Keratinocyte (primary cell): ENCODE data around the gene SYPL1. TPM values are rescaled to one million over a fixed set of nuclear protein-coding genes. Genes with fewer than 3 reads are reported as not detected.

ENCODE experiments used
- DNase-seq: peaks from one replicate; pipeline ENCODE4 v3.0.0-alpha.2; 2011; ENCODE audit warnings: low read depth, missing footprints, low spot score
- FAIRE-seq: peaks from 2 replicates; lab custom pipeline; 2011; peaks lifted over from hg19 to GRCh38; lab: Jason Lieb, UNC
- H2AFZ ChIP-seq: 2 replicates; pipeline ENCODE4 v1.6.0; 2012; ENCODE audit warnings: low read length, control low read depth, inconsistent platforms; ENCODE audit not compliant: control insufficient read depth
- H3K27ac ChIP-seq: 2 replicates; pipeline ENCODE4 v1.5.1; 2011; ENCODE audit warnings: low read length; ENCODE audit not compliant: control insufficient read depth, insufficient read depth
- H3K27me3 ChIP-seq: 3 replicates; pipeline ENCODE4 v1.6.0; 2011; ENCODE audit warnings: low read length; ENCODE audit not compliant: control insufficient read depth, insufficient read depth; ENCODE audit errors: extremely low read depth
- H3K36me3 ChIP-seq, 2 experiments: 2 replicates in 1 of 2; 3 replicates in 1 of 2; pipeline ENCODE4 v1.5.1; 2011; ENCODE audit warnings: low read length in 2 of 2, mild to moderate bottlenecking in 1 of 2; ENCODE audit not compliant: control insufficient read depth in 2 of 2, insufficient read depth in 2 of 2; ENCODE audit errors: extremely low read depth in 1 of 2
- H3K4me1 ChIP-seq: 3 replicates; pipeline ENCODE4 v1.5.1; 2011; ENCODE audit warnings: low read length; ENCODE audit not compliant: control insufficient read depth, insufficient read depth; ENCODE audit errors: extremely low read depth
- H3K4me2 ChIP-seq: 3 replicates; pipeline ENCODE4 v1.6.0; 2011; ENCODE audit warnings: low read depth, low read length; ENCODE audit not compliant: control insufficient read depth, insufficient read depth; ENCODE audit errors: extremely low read depth
- H3K4me3 ChIP-seq, 3 experiments: fragments of 200-600 bp in 1 of 3; sonication (generic) in 1 of 3; 2 replicates in 2 of 3; 3 replicates in 1 of 3; pipeline ENCODE4 v1.5.1; 2011 to 2016; ENCODE audit warnings: low read length in 3 of 3, mild to moderate bottlenecking in 3 of 3, control low read depth in 2 of 3, inconsistent platforms in 1 of 3, low read depth in 1 of 3, mixed read lengths in 1 of 3, mixed run types in 1 of 3, moderate library complexity in 1 of 3; ENCODE audit not compliant: control insufficient read depth in 2 of 3, insufficient read depth in 2 of 3; ENCODE audit errors: extremely low read depth in 1 of 3
- H3K79me2 ChIP-seq: 2 replicates; pipeline ENCODE4 v1.6.0; 2012; ENCODE audit warnings: low read length; ENCODE audit not compliant: control insufficient read depth, insufficient read depth
- H3K9ac ChIP-seq: 3 replicates; pipeline ENCODE4 v1.6.0; 2011; ENCODE audit warnings: low read length; ENCODE audit not compliant: control insufficient read depth, insufficient read depth; ENCODE audit errors: extremely low read depth
- H3K9me1 ChIP-seq: 3 replicates; pipeline ENCODE4 v1.6.0; 2011; ENCODE audit warnings: low read length; ENCODE audit not compliant: control insufficient read depth, insufficient read depth; ENCODE audit errors: extremely low read depth
- H3K9me3 ChIP-seq: 2 replicates; pipeline ENCODE4 v1.5.1; 2012; ENCODE audit warnings: low read depth, low read length; ENCODE audit not compliant: control insufficient read depth
- H4K20me1 ChIP-seq: 3 replicates; pipeline ENCODE4 v1.6.0; 2011; ENCODE audit warnings: low read length; ENCODE audit not compliant: control insufficient read depth, insufficient read depth; ENCODE audit errors: extremely low read depth
- EZH2 ChIP-seq: IDR thresholded peaks from one replicate; pipeline ENCODE4 v1.6.1; 2012; ENCODE audit warnings: inconsistent platforms, mild to moderate bottlenecking, low read length, moderate library complexity
- dilution Hi-C: fragments of 300-500 bp; cut with MboI; formaldehyde crosslinking; loops from one replicate; pipeline ENCODE4 v1.7.0; 2020; ENCODE audit warnings: low sequenced_read_pairs; ENCODE audit not compliant: extremely low pct_ligation_motif_present
- polyA plus RNA-seq, 5 experiments: library from polyadenylated mRNA; depleted of rRNA in 3 of 5; stranded (reverse) in 3 of 5; stranded (forward) in 1 of 5; unstranded in 1 of 5; fragments of >200 nt; gene quantifications; 1 replicate in 1 of 5; 2 replicates in 3 of 5; 3 replicates in 1 of 5; pipeline versions ENCODE4 v1.2.1 to v1.2.3, GENCODE V29; 2011 to 2012; ENCODE audit warnings: missing spikeins in 2 of 5, low read depth in 1 of 5, low replicate concordance in 1 of 5
- TF ChIP-seq, protein P1 (sequence below), 3 experiments: IDR thresholded peaks in 1 of 3; conservative IDR thresholded peaks in 1 of 3; optimal IDR thresholded peaks in 1 of 3; 2 replicates in 2 of 3; 3 replicates in 1 of 3; pipeline versions ENCODE3 to v1.5.1; 2011; ENCODE audit warnings: low read length in 3 of 3, mild to moderate bottlenecking in 3 of 3, moderate library complexity in 2 of 3, control low read depth in 1 of 3, inconsistent platforms in 1 of 3; ENCODE audit not compliant: insufficient read depth in 2 of 3; ENCODE audit errors: extremely low read depth in 1 of 3

Gene SYPL1
- polyA plus RNA-seq, 1 donor (not counting 4 experiments of a cell fraction or from before 2014, with no cell fraction given), result 254 TPM

DNA sequence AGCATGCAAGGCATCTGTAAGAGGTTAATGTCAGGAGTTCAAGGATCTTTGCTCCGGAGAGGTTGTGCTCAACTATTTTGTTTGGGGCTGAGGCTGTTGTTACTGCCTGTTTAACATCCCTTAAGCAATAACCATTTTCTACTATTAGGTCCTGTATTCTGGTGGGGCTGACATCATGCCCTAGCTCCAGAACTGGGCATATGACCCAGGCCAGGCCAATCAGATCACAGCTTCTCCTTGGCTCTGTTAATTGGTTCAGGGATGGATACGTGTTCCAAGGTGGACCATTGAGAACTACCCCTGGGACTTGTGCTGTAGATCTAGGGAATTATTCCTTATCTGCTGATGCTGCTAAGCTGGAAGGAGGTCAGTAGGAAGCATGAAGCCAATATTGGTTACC lies 67.0 kb downstream of the SYPL1 start:
- Histone ChIP-seq H3K9me1 (no peaks in the 10 kb centered on the region), H3K79me2 (no peaks in the 10 kb centered on the region), H3K9ac (no peak overlapping the region), H3K36me3 (no peaks in the 10 kb centered on the region), H4K20me1 (no peaks in the 10 kb centered on the region), H3K4me2 (no peak overlapping the region), H3K4me3 (no peak overlapping the region), H3K27ac (no peak overlapping the region), H2AFZ (no peak overlapping the region), H3K9me3 (no peaks in the 10 kb centered on the region), H3K4me1 (peaks cover 28% of the 10 kb centered on the region), H3K27me3 (no peaks in the 10 kb centered on the region)
- no peak for DNase-seq
- dilution Hi-C loops, result no loop called here
- TF ChIP-seq EZH2, result no peak
- no peak for FAIRE-seq

DNA sequence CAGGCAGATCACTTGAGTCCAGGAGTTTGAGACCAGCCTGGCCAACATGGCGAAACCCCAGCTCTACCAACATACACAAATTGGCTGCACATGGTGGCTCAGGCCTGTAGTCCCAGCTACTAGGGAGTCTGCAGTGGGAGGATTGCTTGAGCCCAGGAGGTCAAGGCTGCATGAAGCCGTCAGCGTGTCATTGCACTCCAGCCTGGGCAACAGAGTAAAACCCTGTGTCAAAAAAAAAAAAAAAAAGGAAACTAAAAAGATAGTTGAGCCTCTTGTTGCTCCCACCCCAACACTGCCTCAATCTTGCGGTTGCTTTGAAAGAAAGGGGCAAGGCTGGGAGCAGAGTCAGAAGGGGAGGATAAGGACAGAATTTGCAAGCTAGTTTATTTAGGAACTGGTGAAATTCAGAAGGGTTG lies 69.9 kb downstream of the SYPL1 start:
- dilution Hi-C loops, result no loop called here
- Histone ChIP-seq H3K27ac (no peak overlapping the region), H3K4me3 (no peak overlapping the region)

More for the DNA sequence above, 69.9 kb downstream of the SYPL1 start:
- no peaks in the 10 kb centered on the region for H3K27me3 ChIP-seq
- DNase-seq (no peak), FAIRE-seq (no peak)
- H4K20me1 ChIP-seq, result no peaks in the 10 kb centered on the region
- peaks cover 5% of the 10 kb centered on the region for H3K4me1 ChIP-seq
- H3K36me3 ChIP-seq, result no peaks in the 10 kb centered on the region
- no peak overlapping the region for H2AFZ ChIP-seq
- H3K9ac ChIP-seq, result no peak overlapping the region
- no peak for TF ChIP-seq EZH2
- TF ChIP-seq, protein P1, sequence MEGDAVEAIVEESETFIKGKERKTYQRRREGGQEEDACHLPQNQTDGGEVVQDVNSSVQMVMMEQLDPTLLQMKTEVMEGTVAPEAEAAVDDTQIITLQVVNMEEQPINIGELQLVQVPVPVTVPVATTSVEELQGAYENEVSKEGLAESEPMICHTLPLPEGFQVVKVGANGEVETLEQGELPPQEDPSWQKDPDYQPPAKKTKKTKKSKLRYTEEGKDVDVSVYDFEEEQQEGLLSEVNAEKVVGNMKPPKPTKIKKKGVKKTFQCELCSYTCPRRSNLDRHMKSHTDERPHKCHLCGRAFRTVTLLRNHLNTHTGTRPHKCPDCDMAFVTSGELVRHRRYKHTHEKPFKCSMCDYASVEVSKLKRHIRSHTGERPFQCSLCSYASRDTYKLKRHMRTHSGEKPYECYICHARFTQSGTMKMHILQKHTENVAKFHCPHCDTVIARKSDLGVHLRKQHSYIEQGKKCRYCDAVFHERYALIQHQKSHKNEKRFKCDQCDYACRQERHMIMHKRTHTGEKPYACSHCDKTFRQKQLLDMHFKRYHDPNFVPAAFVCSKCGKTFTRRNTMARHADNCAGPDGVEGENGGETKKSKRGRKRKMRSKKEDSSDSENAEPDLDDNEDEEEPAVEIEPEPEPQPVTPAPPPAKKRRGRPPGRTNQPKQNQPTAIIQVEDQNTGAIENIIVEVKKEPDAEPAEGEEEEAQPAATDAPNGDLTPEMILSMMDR (optimal IDR thresholded peaks at IDR 0.05 in 1 of 3, IDR thresholded peaks at IDR 0.05 in 1 of 3, conservative IDR thresholded peaks at IDR 0.05 in 1 of 3; ENCODE audit: extremely low read depth in 1 of 3, insufficient read depth in 2 of 3, low read length in 3 of 3), result no peak
- no peak overlapping the region for H3K4me2 ChIP-seq
- no peaks in the 10 kb centered on the region for H3K9me1 ChIP-seq
- no peaks in the 10 kb centered on the region for H3K9me3 ChIP-seq
- no peaks in the 10 kb centered on the region for H3K79me2 ChIP-seq
